SK-N-SH (cell line): ENCODE data around the gene GRAMD2A. TPM values are rescaled to one million over a fixed set of nuclear protein-coding genes. Genes with fewer than 3 reads are reported as not detected.

Experiments used
- CTCF ChIA-PET: fragments of 300-600, 350-600 bp; formaldehyde crosslinking; extraction: SDS; loops from one replicate; lab custom pipeline; 2021; lab: Yijun Ruan, JAX
- POLR2A ChIA-PET: fragments of 350-600 bp; sonication (Branson Sonifier 250); formaldehyde crosslinking; extraction: SDS; loops from one replicate; lab custom pipeline; 2020; ENCODE audit warnings: antibody characterized with exemption, inconsistent platforms; lab: Yijun Ruan, JAX
- DNase-seq: peaks from one replicate; pipeline ENCODE4 v3.0.0; 2012
- H2AFZ ChIP-seq: fragments of 200-600 bp; sonication (generic); 2 replicates; pipeline ENCODE4 v1.8.1; 2016; ENCODE audit warnings: antibody characterized with exemption, mild to moderate bottlenecking, low read depth
- H3F3A ChIP-seq: fragments of 200-600 bp; sonication (generic); replicated peaks from 2 replicates; pipeline ENCODE3; 2016; ENCODE audit warnings: antibody characterized with exemption, mild to moderate bottlenecking; ENCODE audit not compliant: insufficient read depth
- H3K27ac ChIP-seq, 2 experiments: fragments of 200-500 bp in 1 of 2; fragments of 200-600 bp in 1 of 2; sonication (Bioruptor generic) in 1 of 2; sonication (generic), shearing (Covaris generic) in 1 of 2; 2 replicates each; pipeline versions ENCODE4 v1.5.1 to v1.6.1; 2014 to 2016; ENCODE audit warnings: low read depth in 2 of 2, inconsistent platforms in 1 of 2, low read length in 1 of 2, mild to moderate bottlenecking in 1 of 2, mixed read lengths in 1 of 2
- H3K27me3 ChIP-seq: fragments of 200-600 bp; sonication (generic), shearing (Covaris generic); 2 replicates; pipeline ENCODE4 v1.6.1; 2016; ENCODE audit warnings: mixed run types; ENCODE audit not compliant: insufficient read depth
- H3K36me3 ChIP-seq, 2 experiments: fragments of 200-500 bp in 1 of 2; fragments of 200-600 bp in 1 of 2; sonication (Bioruptor generic) in 1 of 2; sonication (generic) in 1 of 2; replicated peaks in 1 of 2; 2 replicates each; pipeline versions ENCODE3 to v1.5.1; 2014 to 2016; ENCODE audit warnings: low read length in 1 of 2, mild to moderate bottlenecking in 1 of 2; ENCODE audit not compliant: insufficient read depth in 2 of 2, control insufficient read depth in 1 of 2
- H3K4me1 ChIP-seq, 2 experiments: fragments of 200-500 bp in 1 of 2; fragments of 200-600 bp in 1 of 2; sonication (Bioruptor generic) in 1 of 2; sonication (generic), shearing (Covaris generic) in 1 of 2; 2 replicates each; pipeline versions ENCODE4 v1.5.1 to v1.6.1; 2014 to 2016; ENCODE audit warnings: low read depth in 1 of 2, low read length in 1 of 2, mixed run types in 1 of 2; ENCODE audit not compliant: insufficient read depth in 2 of 2, control insufficient read depth in 1 of 2
- H3K4me2 ChIP-seq: fragments of 200-600 bp; sonication (generic), shearing (Covaris generic); 2 replicates; pipeline ENCODE4 v1.6.1; 2017; ENCODE audit warnings: mixed run types
- H3K4me3 ChIP-seq, 2 experiments: fragments of 200-500 bp in 1 of 2; fragments of 200-600 bp in 1 of 2; sonication (Bioruptor generic) in 1 of 2; sonication (generic), shearing (Covaris generic) in 1 of 2; 2 replicates each; pipeline versions ENCODE4 v1.5.1 to v1.8.1; 2014 to 2016; ENCODE audit warnings: low read depth in 2 of 2, inconsistent platforms in 1 of 2, low read length in 1 of 2, mild to moderate bottlenecking in 1 of 2, mixed read lengths in 1 of 2, moderate library complexity in 1 of 2
- H3K79me2 ChIP-seq: fragments of 200-600 bp; sonication (generic); 2 replicates; pipeline ENCODE4 v1.8.1; 2017; ENCODE audit warnings: mild to moderate bottlenecking; ENCODE audit not compliant: insufficient read depth
- H3K9ac ChIP-seq: fragments of 200-600 bp; sonication (generic); 2 replicates; pipeline ENCODE4 v1.6.1; 2017; ENCODE audit warnings: mixed run types
- H3K9me2 ChIP-seq: fragments of 200-600 bp; sonication (generic); 2 replicates; pipeline ENCODE4 v1.6.1; 2017; ENCODE audit warnings: mixed run types
- H3K9me3 ChIP-seq: fragments of 200-600 bp; sonication (generic); 2 replicates; pipeline ENCODE4 v1.6.1; 2017; ENCODE audit warnings: mixed run types, mild to moderate bottlenecking, moderate library complexity
- H4K20me1 ChIP-seq: fragments of 200-600 bp; sonication (generic); 2 replicates; pipeline ENCODE4 v1.6.1; 2017; ENCODE audit warnings: mild to moderate bottlenecking, mixed run types; ENCODE audit not compliant: insufficient read depth
- CTCF ChIP-seq: fragments of 200-600 bp; sonication (generic); IDR thresholded peaks from 2 replicates; pipeline ENCODE4 v1.6.1; 2017; ENCODE audit warnings: antibody characterized with exemption, mild to moderate bottlenecking, moderate library complexity
- ELF1 ChIP-seq: IDR thresholded peaks from 2 replicates; pipeline ENCODE4 v1.4.0; 2012
- EP300 ChIP-seq, 2 experiments: IDR thresholded peaks; 2 replicates each; pipeline versions ENCODE4 v1.4.0 to v1.6.1; 2012; ENCODE audit warnings: borderline replicate concordance in 1 of 2, low read depth in 1 of 2, low read length in 1 of 2
- EZH2phosphoT487 ChIP-seq: fragments of 200-600 bp; sonication (generic); IDR thresholded peaks from 2 replicates; pipeline ENCODE4 v1.6.1; 2017; ENCODE audit warnings: low read depth, mixed run types, mild to moderate bottlenecking, antibody characterized with exemption, moderate library complexity, borderline replicate concordance
- FOSL2 ChIP-seq: IDR thresholded peaks from 2 replicates; pipeline ENCODE4 v1.4.0; 2012; ENCODE audit warnings: low read depth, mild to moderate bottlenecking, moderate library complexity, borderline replicate concordance
- FOXJ3 ChIP-seq: sonication (generic); formaldehyde crosslinking; IDR thresholded peaks from 2 replicates; pipeline ENCODE4 v1.5.1; 2020; ENCODE audit warnings: mild to moderate bottlenecking, missing genetic modification reagents
- GABPA ChIP-seq: IDR thresholded peaks from 2 replicates; pipeline ENCODE4 v1.4.0; 2012; ENCODE audit warnings: low read depth, mild to moderate bottlenecking
- GATA2 ChIP-seq: sonication (generic); formaldehyde crosslinking; IDR thresholded peaks from 2 replicates; pipeline ENCODE4 v1.5.0; 2020; ENCODE audit warnings: mild to moderate bottlenecking, missing genetic modification reagents
- IRF3 ChIP-seq: fragments of 150-350 bp; IDR thresholded peaks from 2 replicates; pipeline ENCODE4 v1.6.1; 2016; ENCODE audit warnings: mild to moderate bottlenecking, low read depth, low read length
- JUND ChIP-seq: IDR thresholded peaks from 2 replicates; pipeline ENCODE4 v1.4.0; 2012
- NRF1 ChIP-seq: IDR thresholded peaks from 2 replicates; pipeline ENCODE4 v1.6.1; 2012; ENCODE audit warnings: low read depth, mild to moderate bottlenecking, low read length
- REST ChIP-seq: IDR thresholded peaks from 2 replicates; pipeline ENCODE4 v1.6.1; 2012; ENCODE audit warnings: mild to moderate bottlenecking, low read depth, low read length, moderate library complexity
- RFX5 ChIP-seq: IDR thresholded peaks from 2 replicates; pipeline ENCODE4 v1.6.1; 2012; ENCODE audit warnings: mild to moderate bottlenecking, improper control_type of control experiment, low read length
- RXRA ChIP-seq: IDR thresholded peaks from 2 replicates; pipeline ENCODE4 v1.4.0; 2012; ENCODE audit warnings: low read depth, mild to moderate bottlenecking, borderline replicate concordance
- SIN3A ChIP-seq: IDR thresholded peaks from 2 replicates; pipeline ENCODE4 v1.6.1; 2012; ENCODE audit warnings: low read depth, mild to moderate bottlenecking, low read length, moderate library complexity, borderline replicate concordance
- TAF1 ChIP-seq: IDR thresholded peaks from 2 replicates; pipeline ENCODE4 v1.6.1; 2012; ENCODE audit warnings: low read depth, mild to moderate bottlenecking, low read length, moderate library complexity, borderline replicate concordance
- YY1 ChIP-seq: IDR thresholded peaks from 2 replicates; pipeline ENCODE4 v1.4.0; 2012; ENCODE audit warnings: low read depth, mild to moderate bottlenecking
- ZBTB33 ChIP-seq: IDR thresholded peaks from 2 replicates; pipeline ENCODE4 v1.4.0; 2012; ENCODE audit warnings: low read depth, borderline replicate concordance
- WGBS: methylation state at CpG from one replicate; pipeline ENCODE4 v1.1.6; 2017; ENCODE audit warnings: low lambda C conversion rate; 5-methylcytosine and 5-hydroxymethylcytosine counted together
- polyA plus RNA-seq, 3 experiments: library from polyadenylated mRNA; depleted of rRNA; stranded (reverse); fragments of >200 nt; gene quantifications; 2 replicates each; pipeline ENCODE4 v1.2.3, GENCODE V29; 2012

GRAMD2A gene
- polyA plus RNA-seq, 1 of the 3 experiments (the other 2 are of a cell fraction), result 0.10 TPM

DNA sequence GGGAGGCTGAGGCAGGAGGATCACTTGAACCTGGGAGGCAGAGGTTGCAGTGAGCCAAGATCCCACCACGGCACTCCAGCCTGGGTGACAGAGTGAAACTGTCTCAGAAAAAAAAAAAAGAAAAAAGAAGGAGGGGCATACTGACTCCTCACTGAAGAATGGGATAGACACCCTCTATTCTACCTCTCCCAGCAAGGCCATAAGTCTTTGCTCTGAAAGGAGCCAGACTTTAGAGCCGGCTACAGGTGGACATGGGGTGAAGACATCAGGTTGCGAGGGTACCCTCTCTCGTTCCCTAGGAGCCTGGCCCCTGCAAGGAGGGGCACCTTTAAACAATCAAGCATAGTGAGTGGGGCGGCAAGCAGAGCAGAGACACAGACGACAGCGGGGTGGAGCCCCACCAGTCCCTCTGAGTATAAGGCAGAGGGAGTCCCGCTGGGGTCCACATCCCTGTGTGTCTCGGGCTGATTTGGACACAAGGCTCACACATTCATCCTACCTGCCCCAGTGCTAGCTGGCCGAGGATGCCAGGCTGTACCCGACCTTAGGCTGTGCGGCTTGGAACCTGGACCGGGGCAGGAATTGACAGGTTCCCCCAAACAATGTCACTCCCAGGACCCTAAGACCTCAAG is 1.1 kb downstream of the GRAMD2A start:
- Histone ChIP-seq H3K4me1 (peaks cover 0 to 8% of the 10 kb centered on the region in 2 experiments; a peak in 1 of 4 replicates), H3K27me3 (no peaks in the 10 kb centered on the region), H4K20me1 (peaks cover 36% of the 10 kb centered on the region), H2AFZ (no peak overlapping the region), H3K79me2 (peaks cover 5% of the 10 kb centered on the region; the same call in 1 of the 2 replicates), H3K9me3 (no peaks in the 10 kb centered on the region), H3F3A (peaks cover 61% of the 10 kb centered on the region), H3K4me2 (no peak overlapping the region), H3K4me3 (no peak overlapping the region), H3K9me2 (no peaks in the 10 kb centered on the region), H3K27ac (no peak overlapping the region), H3K9ac (no peak overlapping the region), H3K36me3 (peaks cover 33 to 35% of the 10 kb centered on the region in 2 experiments)
- no peak for TF ChIP-seq ZBTB33
- no peak for TF ChIP-seq NRF1
- no peak for TF ChIP-seq EZH2phosphoT487
- no peak for TF ChIP-seq YY1
- no peak for TF ChIP-seq CTCF
- no peak for TF ChIP-seq SIN3A
- TF ChIP-seq GATA2 (CRISPR knock-in tag), result no peak
- no peak for TF ChIP-seq FOXJ3 (CRISPR knock-in tag)
- no peak for TF ChIP-seq JUND
- no peak for TF ChIP-seq IRF3
- TF ChIP-seq RFX5, result no peak
- CTCF ChIA-PET, result interaction anchor here (1.0 to 5.5 kb wide), 2 partner anchors 30 to 31 kb away, joined by 3 to 35 read pairs; no protein-coding TSS in a partner anchor
- WGBS, result 95% methylated on average over 7 of the region's 13 CpGs
- DNase-seq, result no peak
- POLR2A ChIA-PET, result no interaction called here

GRCh38 chr15:72195101-72195511 is 2.5 kb downstream of the GRAMD2A start:
- Histone ChIP-seq H3K4me1 (peaks cover 0 to 2% of the 10 kb centered on the region in 2 experiments; a peak in 1 of 4 replicates), H3K9me3 (no peaks in the 10 kb centered on the region), H3K4me2 (no peak overlapping the region), H3K27me3 (no peaks in the 10 kb centered on the region), H3K27ac (no peak overlapping the region), H3F3A (peaks cover 47% of the 10 kb centered on the region), H3K9ac (no peak overlapping the region), H3K79me2 (no peaks in the 10 kb centered on the region), H3K9me2 (no peaks in the 10 kb centered on the region), H3K36me3 (peaks cover 19 to 20% of the 10 kb centered on the region in 2 experiments), H4K20me1 (peaks cover 22% of the 10 kb centered on the region), H3K4me3 (no peak overlapping the region), H2AFZ (no peak overlapping the region)
- ChIA-PET CTCF (interaction anchor here (0.6 to 1.0 kb wide), 2 partner anchors 32 to 1356 kb away, joined by 3 read pairs; no protein-coding TSS in a partner anchor), POLR2A (no interaction called here)
- 67% methylated on average over 4 of the region's 6 CpGs for WGBS
- DNase-seq, result no peak
- no peak for TF ChIP-seq REST
- no peak for TF ChIP-seq ELF1
- TF ChIP-seq JUND, result no peak
- no peak for TF ChIP-seq FOSL2
- no peak for TF ChIP-seq RXRA
- TF ChIP-seq GABPA, result no peak
- no peak for TF ChIP-seq EP300 (IDR thresholded peaks at IDR 0.05; ENCODE audit: borderline replicate concordance in 1 of 2, low read depth in 1 of 2, low read length in 1 of 2)
- TF ChIP-seq TAF1, result no peak
